NT2/D1 (cell line): ENCODE results near the gene SBF2.

Experiments used
- SUZ12 ChIP-seq: IDR thresholded peaks from 2 replicates; pipeline ENCODE4 v1.6.1; 2011; ENCODE audit not compliant: insufficient read length, insufficient read depth; ENCODE audit errors: extremely low read depth
- YY1 ChIP-seq: IDR thresholded peaks from 2 replicates; pipeline ENCODE4 v1.6.1; 2011; ENCODE audit not compliant: insufficient read length, insufficient read depth
- ZNF274 ChIP-seq: IDR thresholded peaks from 2 replicates; pipeline ENCODE4 v1.6.1; 2011; ENCODE audit warnings: mild to moderate bottlenecking, low read depth, low read length

DNA sequence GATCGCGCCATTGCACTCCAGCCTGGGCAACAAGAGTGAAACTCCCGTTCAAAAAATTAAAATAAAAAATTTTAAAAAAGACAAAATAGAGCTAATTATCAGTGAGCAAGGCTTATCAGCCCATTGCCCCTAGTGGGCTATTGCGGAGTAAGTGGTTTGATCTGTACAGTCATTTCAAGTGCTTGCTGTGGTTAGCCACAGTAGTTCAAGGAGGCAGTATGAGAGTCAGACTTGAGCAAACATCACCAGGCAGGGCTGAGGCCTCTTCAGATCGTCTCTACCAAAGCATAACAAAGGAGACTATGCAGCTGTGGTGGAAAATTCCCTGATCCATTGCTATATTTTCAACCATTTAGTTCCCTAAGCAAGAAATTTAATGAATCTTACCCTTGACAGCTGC is 4.3 kb upstream of the SBF2 start:
- TF ChIP-seq YY1 (no peak), ZNF274 (no peak), SUZ12 (no peak)
